Astrocyte (in vitro differentiated cells and primary cell): Measurements from ENCODE around the gene NEURL4. TPM values are rescaled to one million over a fixed set of nuclear protein-coding genes. Genes with fewer than 3 reads are reported as not detected.

Experiments
- DNase-seq: peaks from one replicate; pipeline ENCODE4 v3.0.0-alpha.2; 2010; ENCODE audit warnings: low read depth
- FAIRE-seq: peaks from 2 replicates; lab custom pipeline; 2011; peaks lifted over from hg19 to GRCh38; lab: Jason Lieb, UNC
- H2AFZ ChIP-seq: 2 replicates; pipeline ENCODE4 v1.6.0; 2012; ENCODE audit warnings: low read depth, low read length, inconsistent platforms
- H3K27ac ChIP-seq: 2 replicates; pipeline ENCODE4 v1.5.1; 2011; ENCODE audit warnings: low read depth, low read length, inconsistent platforms
- H3K27me3 ChIP-seq: 2 replicates; pipeline ENCODE4 v1.6.0; 2011; ENCODE audit warnings: low read length, inconsistent platforms; ENCODE audit not compliant: insufficient read depth
- H3K36me3 ChIP-seq: 2 replicates; pipeline ENCODE4 v1.5.1; 2011; ENCODE audit warnings: low read length, inconsistent platforms; ENCODE audit not compliant: insufficient read depth
- H3K4me1 ChIP-seq: 2 replicates; pipeline ENCODE4 v1.5.1; 2011; ENCODE audit warnings: low read length, inconsistent platforms; ENCODE audit not compliant: insufficient read depth
- H3K4me2 ChIP-seq: 2 replicates; pipeline ENCODE4 v1.6.0; 2012; ENCODE audit warnings: low read length, inconsistent platforms
- H3K4me3 ChIP-seq: 2 replicates; pipeline ENCODE4 v1.5.1; 2011; ENCODE audit warnings: low read depth, mild to moderate bottlenecking, low read length, inconsistent platforms; ENCODE audit not compliant: insufficient read depth
- H3K79me2 ChIP-seq: 2 replicates; pipeline ENCODE4 v1.6.0; 2012; ENCODE audit warnings: mild to moderate bottlenecking, low read length, inconsistent platforms; ENCODE audit not compliant: insufficient read depth
- H3K9ac ChIP-seq: 2 replicates; pipeline ENCODE4 v1.6.0; 2012; ENCODE audit warnings: mild to moderate bottlenecking, low read length, inconsistent platforms
- H3K9me3 ChIP-seq: 2 replicates; pipeline ENCODE4 v1.5.1; 2012; ENCODE audit warnings: low read depth, mild to moderate bottlenecking, low read length, inconsistent platforms; ENCODE audit not compliant: insufficient read depth
- H4K20me1 ChIP-seq: 2 replicates; pipeline ENCODE4 v1.6.0; 2012; ENCODE audit warnings: low read length, inconsistent platforms; ENCODE audit not compliant: insufficient read depth
- H3K27ac Mint-ChIP-seq: one replicate; pipeline ENCODE4 v1.8.0; 2021; ENCODE audit warnings: mild to moderate bottlenecking, mixed read lengths; ENCODE audit not compliant: unreplicated experiment
- H3K27me3 Mint-ChIP-seq: one replicate; pipeline ENCODE4 v1.8.0; 2021; ENCODE audit warnings: low read depth, mixed read lengths; ENCODE audit not compliant: unreplicated experiment
- H3K36me3 Mint-ChIP-seq: one replicate; pipeline ENCODE4 v1.8.0; 2021; ENCODE audit warnings: low read depth, mixed read lengths; ENCODE audit not compliant: unreplicated experiment
- H3K4me1 Mint-ChIP-seq: one replicate; pipeline ENCODE4 v1.8.0; 2021; ENCODE audit warnings: low read depth, mixed read lengths; ENCODE audit not compliant: unreplicated experiment
- H3K4me3 Mint-ChIP-seq: one replicate; pipeline ENCODE4 v1.8.0; 2021; ENCODE audit warnings: mild to moderate bottlenecking, moderate library complexity, mixed read lengths; ENCODE audit not compliant: unreplicated experiment
- H3K9me3 Mint-ChIP-seq: one replicate; pipeline ENCODE4 v1.8.0; 2021; ENCODE audit warnings: mild to moderate bottlenecking, mixed read lengths; ENCODE audit not compliant: unreplicated experiment
- CTCF ChIP-seq: IDR thresholded peaks from 2 replicates; pipeline ENCODE4 v1.5.1; 2011; ENCODE audit warnings: low read depth, mild to moderate bottlenecking, inconsistent platforms, low read length, moderate library complexity; ENCODE audit not compliant: insufficient read depth
- EZH2 ChIP-seq: IDR thresholded peaks from 2 replicates; pipeline ENCODE4 v1.6.1; 2012; ENCODE audit warnings: mild to moderate bottlenecking, low read length, inconsistent platforms; ENCODE audit not compliant: insufficient read depth
- total RNA-seq: library from RNA; stranded (reverse); gene quantifications from 2 replicates; pipeline ENCODE4 v1.2.1, GENCODE V29; 2021

The NEURL4 gene
- total RNA-seq, 1 donor from 2014 or later = 32.5 TPM

GRCh38 chr17:7281953-7282751 lies 47.0 kb downstream of the NEURL4 start:
- H3K9me3 ChIP-seq = no peaks in the 10 kb centered on the region
- FAIRE-seq = no peak

GRCh38 chr17:7281074-7281952 lies 47.8 kb downstream of the NEURL4 start, which contains the start of gene SLC2A4:
SLC2A4 (plus strand) TSS chr17:7281718; CDS start chr17:7281935, 217 bp downstream.
- Mint-ChIP-seq H3K27ac (peak within 1 kb of the TSS; percentile 66), H3K36me3 (no peaks in the 10 kb centered on the region), H3K4me3 (peak within 1 kb of the TSS; percentile 78), H3K9me3 (no peaks in the 10 kb centered on the region), H3K27me3 (peaks cover 43% of the 10 kb centered on the region), H3K4me1 (no peaks in the 10 kb centered on the region)
- peaks cover 22% of the 10 kb centered on the region for H3K27me3 ChIP-seq
- H3K79me2 ChIP-seq = no peaks in the 10 kb centered on the region
- peak within 1 kb of the TSS; percentile 90 for H2AFZ ChIP-seq
- H3K9me3 ChIP-seq = no peaks in the 10 kb centered on the region
- FAIRE-seq = no peak
- peaks cover 14% of the 10 kb centered on the region for H3K4me1 ChIP-seq
- H3K4me2 ChIP-seq = peak within 1 kb of the TSS; percentile 97
- H3K36me3 ChIP-seq = no peaks in the 10 kb centered on the region
- H3K27ac ChIP-seq = peak within 1 kb of the TSS; percentile 35
- peak; percentile 64 for DNase-seq
- peak within 1 kb of the TSS; percentile 53 for H3K4me3 ChIP-seq
- no peaks in the 10 kb centered on the region for H4K20me1 ChIP-seq
- H3K9ac ChIP-seq = peak within 1 kb of the TSS; percentile 59
- TF ChIP-seq EZH2 (peak; percentile 75), CTCF (no peak)

More at GRCh38 chr17:7281953-7282751, 47.0 kb downstream of the NEURL4 start:
- Histone ChIP-seq H3K27ac (no peak overlapping the region), H3K4me3 (peak overlapping the region; percentile 33), H3K4me1 (peaks cover 14% of the 10 kb centered on the region), H4K20me1 (no peaks in the 10 kb centered on the region), H3K27me3 (peaks cover 25% of the 10 kb centered on the region), H3K9ac (no peak overlapping the region), H3K36me3 (no peaks in the 10 kb centered on the region), H3K79me2 (no peaks in the 10 kb centered on the region), H2AFZ (no peak overlapping the region), H3K4me2 (peak overlapping the region; percentile 97)
- Mint-ChIP-seq H3K4me1 (no peaks in the 10 kb centered on the region), H3K9me3 (no peaks in the 10 kb centered on the region), H3K27me3 (peaks cover 48% of the 10 kb centered on the region), H3K4me3 (peak overlapping the region; percentile 76), H3K36me3 (no peaks in the 10 kb centered on the region), H3K27ac (no peak overlapping the region)
- TF ChIP-seq EZH2 = peak; percentile 88
- TF ChIP-seq CTCF = no peak
- DNase-seq = no peak
